ENCODE results near the gene INPP4B. TPM values are rescaled to one million over a fixed set of nuclear protein-coding genes. Genes with fewer than 3 reads are reported as not detected.

INPP4B gene
- total RNA-seq, 1 experiment from 2014 or later: 14.3 TPM

DNA sequence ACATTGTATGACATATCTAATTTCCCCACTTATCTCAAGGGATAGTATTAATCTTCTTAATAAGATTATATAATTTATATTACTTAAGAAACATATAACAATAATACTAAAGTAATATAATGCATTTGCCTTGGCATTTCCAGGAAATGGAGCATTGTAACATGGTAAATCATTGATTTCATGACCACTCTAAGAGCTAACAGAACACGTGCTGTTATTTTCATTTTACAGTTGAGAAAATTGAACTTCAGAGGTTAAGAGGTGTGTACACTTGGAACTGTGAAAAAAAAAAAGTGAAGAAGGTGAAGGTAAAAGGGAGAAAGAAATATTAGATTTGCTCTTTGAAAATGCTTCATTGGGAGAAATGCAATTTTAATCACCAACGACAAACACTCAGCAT lies 687.1 kb downstream of the INPP4B start:
- POLR2A ChIA-PET: no interaction called here

More for the DNA sequence above, 687.1 kb downstream of the INPP4B start:
- intact Hi-C loops (cut with micrococcal nuclease): no loop called here
- H2AFZ ChIP-seq (ENCODE audit: low read depth, low read length, poor library complexity, severe bottlenecking): no peak overlapping the region
- no peaks in the 10 kb centered on the region for H3K9me2 ChIP-seq (ENCODE audit: insufficient read depth)
- no peak overlapping the region for H3K27ac ChIP-seq (ENCODE audit: low read depth, low read length)
- H3K4me1 ChIP-seq (ENCODE audit: control insufficient read depth in 1 of 2, insufficient read depth in 2 of 2, low read length in 2 of 2): no peaks in the 10 kb centered on the region
- H3K36me3 ChIP-seq (ENCODE audit: control insufficient read depth in 1 of 2, insufficient read depth in 2 of 2, low read length in 2 of 2): no peaks in the 10 kb centered on the region
- no peak for ATAC-seq
- no peaks in the 10 kb centered on the region for H3K9me3 ChIP-seq (ENCODE audit: control insufficient read depth in 1 of 2, insufficient read depth in 1 of 2, low read depth in 1 of 2, low read length in 2 of 2)
- H3K4me2 ChIP-seq (ENCODE audit: low read length): no peak overlapping the region
- no peak overlapping the region for H3K4me3 ChIP-seq (replicated peaks in 1 of 2; ENCODE audit: low read depth in 1 of 2, low read length in 2 of 2)
- no peaks in the 10 kb centered on the region for H4K20me1 ChIP-seq (ENCODE audit: insufficient read depth)
- ChIA-PET CTCF (no interaction called here), RAD21 (ENCODE audit: low non-redundant PET in 1 of 2, low total read pairs in 2 of 2, uncharacterized antibody in 2 of 2, unreplicated experiment in 2 of 2) (no interaction called here)
- TF ChIP-seq, protein P1, sequence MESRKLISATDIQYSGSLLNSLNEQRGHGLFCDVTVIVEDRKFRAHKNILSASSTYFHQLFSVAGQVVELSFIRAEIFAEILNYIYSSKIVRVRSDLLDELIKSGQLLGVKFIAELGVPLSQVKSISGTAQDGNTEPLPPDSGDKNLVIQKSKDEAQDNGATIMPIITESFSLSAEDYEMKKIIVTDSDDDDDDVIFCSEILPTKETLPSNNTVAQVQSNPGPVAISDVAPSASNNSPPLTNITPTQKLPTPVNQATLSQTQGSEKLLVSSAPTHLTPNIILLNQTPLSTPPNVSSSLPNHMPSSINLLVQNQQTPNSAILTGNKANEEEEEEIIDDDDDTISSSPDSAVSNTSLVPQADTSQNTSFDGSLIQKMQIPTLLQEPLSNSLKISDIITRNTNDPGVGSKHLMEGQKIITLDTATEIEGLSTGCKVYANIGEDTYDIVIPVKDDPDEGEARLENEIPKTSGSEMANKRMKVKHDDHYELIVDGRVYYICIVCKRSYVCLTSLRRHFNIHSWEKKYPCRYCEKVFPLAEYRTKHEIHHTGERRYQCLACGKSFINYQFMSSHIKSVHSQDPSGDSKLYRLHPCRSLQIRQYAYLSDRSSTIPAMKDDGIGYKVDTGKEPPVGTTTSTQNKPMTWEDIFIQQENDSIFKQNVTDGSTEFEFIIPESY (IDR thresholded peaks at IDR 0.05; ENCODE audit: extremely low read depth, insufficient replicate concordance, low read length): no peak
- TF ChIP-seq EGR1 (IDR thresholded peaks at IDR 0.05; ENCODE audit: low read depth) (no peak), EZH2phosphoT487 (IDR thresholded peaks at IDR 0.05; ENCODE audit: borderline replicate concordance) (no peak), SRF (IDR thresholded peaks at IDR 0.05; ENCODE audit: low read depth) (no peak), SP1 (IDR thresholded peaks at IDR 0.05; ENCODE audit: low read depth) (no peak), ZFX (IDR thresholded peaks at IDR 0.05) (no peak), CTCF (IDR thresholded peaks at IDR 0.05 in 2 of 3, conservative IDR thresholded peaks at IDR 0.05 in 1 of 3; ENCODE audit: borderline replicate concordance in 1 of 3, insufficient read depth in 1 of 3, low read depth in 2 of 3, low read length in 2 of 3) (no peak), TCF7L2 (IDR thresholded peaks at IDR 0.05; ENCODE audit: borderline replicate concordance, extremely low read depth, insufficient read depth, insufficient read length) (no peak), JUND (IDR thresholded peaks at IDR 0.05) (no peak), CBX3 (IDR thresholded peaks at IDR 0.05; ENCODE audit: low read depth) (no peak), YY1 (IDR thresholded peaks at IDR 0.05; ENCODE audit: extremely low read depth, insufficient replicate concordance, low read depth, low read length) (no peak), REST (IDR thresholded peaks at IDR 0.05; ENCODE audit: low read depth) (no peak), FOSL1 (IDR thresholded peaks at IDR 0.05; ENCODE audit: low read depth) (no peak), SIN3A (IDR thresholded peaks at IDR 0.05; ENCODE audit: low read depth) (no peak)
- TF ChIP-seq, protein P2, sequence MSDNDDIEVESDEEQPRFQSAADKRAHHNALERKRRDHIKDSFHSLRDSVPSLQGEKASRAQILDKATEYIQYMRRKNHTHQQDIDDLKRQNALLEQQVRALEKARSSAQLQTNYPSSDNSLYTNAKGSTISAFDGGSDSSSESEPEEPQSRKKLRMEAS (IDR thresholded peaks at IDR 0.05): no peak
- TF ChIP-seq, protein P3, sequence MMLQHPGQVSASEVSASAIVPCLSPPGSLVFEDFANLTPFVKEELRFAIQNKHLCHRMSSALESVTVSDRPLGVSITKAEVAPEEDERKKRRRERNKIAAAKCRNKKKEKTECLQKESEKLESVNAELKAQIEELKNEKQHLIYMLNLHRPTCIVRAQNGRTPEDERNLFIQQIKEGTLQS (IDR thresholded peaks at IDR 0.05): no peak
- H3K79me2 ChIP-seq (ENCODE audit: insufficient read depth, low read length): no peaks in the 10 kb centered on the region
- no peak for DNase-seq (ENCODE audit: low read depth, low spot score)
- no peaks in the 10 kb centered on the region for H3K27me3 ChIP-seq (ENCODE audit: insufficient read depth, low read length)
- BruUV-seq (replicated peaks): no TSS peak
- H3K9ac ChIP-seq (ENCODE audit: low read length): no peak overlapping the region
